Measurements from ENCODE around the gene HS3ST6.

HS3ST6 gene

GRCh38 chr16:1953734-1954133 is 35.5 kb upstream of the HS3ST6 start:
- Histone ChIP-seq H3K27me3 (ENCODE audit: insufficient read depth, poor library complexity, severe bottlenecking) (no peaks in the 10 kb centered on the region), H3K27ac (replicated peaks) (no peak overlapping the region), H3K4me3 (replicated peaks; ENCODE audit: insufficient read depth, low read length) (no peak overlapping the region)
- DNase-seq (ENCODE audit: low read depth in 1 of 2, low spot score in 1 of 2): no peak
- TF ChIP-seq REST (IDR thresholded peaks at IDR 0.05; ENCODE audit: insufficient replicate concordance, low read depth): no peak

- TF ChIP-seq CTCF (IDR thresholded peaks at IDR 0.05; ENCODE audit: insufficient read depth, low read length) (no peak), POLR2AphosphoS5 (IDR thresholded peaks at IDR 0.05; ENCODE audit: low read depth) (no peak), REST (IDR thresholded peaks at IDR 0.05; ENCODE audit: insufficient replicate concordance, low read depth) (no peak), SPI1 (IDR thresholded peaks at IDR 0.05; ENCODE audit: borderline replicate concordance, low read depth) (no peak)
Measured at GRCh38 chr16:1950559-1950958, 32.3 kb upstream of the HS3ST6 start.

GRCh38 chr16:1950047-1950446 is 31.8 kb upstream of the HS3ST6 start:
- DNase-seq (ENCODE audit: low read depth in 1 of 2, low spot score in 1 of 2): no peak
- no peaks in the 10 kb centered on the region for H3K27me3 ChIP-seq (ENCODE audit: insufficient read depth, poor library complexity, severe bottlenecking)
- H3K27ac ChIP-seq (replicated peaks): no peak overlapping the region
- no peak for TF ChIP-seq SPI1 (IDR thresholded peaks at IDR 0.05; ENCODE audit: borderline replicate concordance, low read depth)
- no peak for TF ChIP-seq POLR2AphosphoS5 (IDR thresholded peaks at IDR 0.05; ENCODE audit: low read depth)
- TF ChIP-seq REST (IDR thresholded peaks at IDR 0.05; ENCODE audit: insufficient replicate concordance, low read depth): no peak
- no peak for TF ChIP-seq CTCF (IDR thresholded peaks at IDR 0.05; ENCODE audit: insufficient read depth, low read length)
- TF ChIP-seq GABPA (IDR thresholded peaks at IDR 0.05; ENCODE audit: low read depth): no peak
- no peak overlapping the region for H3K4me3 ChIP-seq (replicated peaks; ENCODE audit: insufficient read depth, low read length)

More at GRCh38 chr16:1950559-1950958, 32.3 kb upstream of the HS3ST6 start:
- no peak overlapping the region for H3K27ac ChIP-seq (replicated peaks)
- H3K27me3 ChIP-seq (ENCODE audit: insufficient read depth, poor library complexity, severe bottlenecking): no peaks in the 10 kb centered on the region
- H3K4me3 ChIP-seq (replicated peaks; ENCODE audit: insufficient read depth, low read length): no peak overlapping the region
- DNase-seq (ENCODE audit: low read depth in 1 of 2, low spot score in 1 of 2): no peak

GRCh38 chr16:1949507-1949906 is 31.3 kb upstream of the HS3ST6 start:
- no peak for TF ChIP-seq POLR2AphosphoS5 (IDR thresholded peaks at IDR 0.05; ENCODE audit: low read depth)
- no peak for TF ChIP-seq CTCF (IDR thresholded peaks at IDR 0.05; ENCODE audit: insufficient read depth, low read length)
- TF ChIP-seq SPI1 (IDR thresholded peaks at IDR 0.05; ENCODE audit: borderline replicate concordance, low read depth): no peak
- TF ChIP-seq GABPA (IDR thresholded peaks at IDR 0.05; ENCODE audit: low read depth): no peak
- TF ChIP-seq REST (IDR thresholded peaks at IDR 0.05; ENCODE audit: insufficient replicate concordance, low read depth): no peak
- DNase-seq (ENCODE audit: low read depth in 1 of 2, low spot score in 1 of 2): no peak

More at GRCh38 chr16:1949507-1949906, 31.3 kb upstream of the HS3ST6 start:
- Histone ChIP-seq H3K4me3 (replicated peaks; ENCODE audit: insufficient read depth, low read length) (no peak overlapping the region), H3K27me3 (ENCODE audit: insufficient read depth, poor library complexity, severe bottlenecking) (no peaks in the 10 kb centered on the region), H3K27ac (replicated peaks) (no peak overlapping the region)

Measured in HL-60 (cell line).